ENCODE results near the gene BHMT.
A peak's percentile ranks its signal among the peaks of the same experiment; 100 is the strongest.

BHMT gene

DNA sequence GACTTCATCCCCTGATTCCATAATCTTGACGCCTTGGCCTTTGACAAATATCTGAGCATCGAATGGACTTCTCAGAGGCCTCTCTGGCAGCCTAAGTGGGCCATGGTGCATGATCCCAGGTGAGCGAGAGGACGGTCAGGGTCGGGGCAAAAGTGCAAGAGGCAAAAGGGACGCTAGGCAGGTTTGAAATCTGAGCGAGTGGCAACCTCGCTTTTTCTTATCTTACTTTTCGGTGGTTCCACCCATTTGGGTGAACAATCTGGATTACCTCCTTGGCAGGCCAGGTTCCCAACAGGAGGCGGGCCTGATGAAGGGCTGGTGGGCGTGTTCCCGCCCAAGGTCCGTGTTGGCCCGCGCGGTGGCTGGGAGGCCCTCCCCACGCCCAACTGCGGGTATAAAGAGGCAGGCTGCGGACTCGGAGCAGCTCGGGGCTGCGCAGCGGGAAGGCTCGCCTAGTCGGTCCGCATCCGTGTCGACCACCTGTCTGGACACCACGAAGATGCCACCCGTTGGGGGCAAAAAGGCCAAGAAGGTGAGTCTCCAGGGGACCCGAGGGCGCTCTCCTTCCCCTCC lies at the start of gene BHMT:
TSS of gene BHMT (plus strand) at position 423 of the 573 bp plus-strand sequence. CDS start at position 500, 77 bp downstream.
- DNase-seq (ENCODE audit: low read depth): no peak
- no peak for TF ChIP-seq CTCF (IDR thresholded peaks at IDR 0.05; ENCODE audit: insufficient read depth, low read depth, low read length, missing control alignments)
- no peak within 1 kb of the TSS for H3K4me3 ChIP-seq (ENCODE audit: low read length)

DNA sequence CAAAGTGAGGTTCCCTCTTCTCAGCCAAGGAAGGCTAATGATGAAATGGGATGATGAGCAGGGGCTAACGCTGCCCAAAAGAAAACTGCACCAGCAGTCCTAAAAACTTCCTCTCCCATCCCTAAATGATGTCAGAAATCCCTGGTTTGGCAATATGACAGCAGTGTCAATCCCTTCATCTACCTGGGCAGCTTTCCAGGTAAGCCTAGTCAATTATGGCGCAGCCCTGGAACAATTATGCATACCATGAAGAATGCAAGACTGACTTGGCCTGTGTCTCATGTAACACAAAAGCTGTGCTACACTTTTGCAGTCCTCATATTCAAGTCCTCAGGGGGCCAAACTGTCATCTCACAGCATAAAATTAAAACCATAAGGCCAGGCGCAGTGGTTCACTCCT lies 49.2 kb upstream of the BHMT start:
- no peak for TF ChIP-seq CTCF (IDR thresholded peaks at IDR 0.05; ENCODE audit: insufficient read depth, low read depth, low read length, missing control alignments)
- no peak overlapping the region for H3K4me3 ChIP-seq (ENCODE audit: low read length)
- peak; percentile 74 for DNase-seq (ENCODE audit: low read depth)

GRCh38 chr5:79069488-79070349 lies 41.9 kb upstream of the BHMT start, which contains the start of the genes BHMT2 and DMGDH:
BHMT2 (plus strand) TSS chr5:79069767; CDS start chr5:79069783, 16 bp downstream.
DMGDH (minus strand) TSS chr5:79069674; CDS start chr5:79069620, 54 bp downstream.
- peak within 1 kb of the TSS; percentile 16 for H3K4me3 ChIP-seq (ENCODE audit: low read length)
- TF ChIP-seq CTCF (IDR thresholded peaks at IDR 0.05; ENCODE audit: insufficient read depth, low read depth, low read length, missing control alignments): no peak
- DNase-seq (ENCODE audit: low read depth): peak; percentile 24

DNA sequence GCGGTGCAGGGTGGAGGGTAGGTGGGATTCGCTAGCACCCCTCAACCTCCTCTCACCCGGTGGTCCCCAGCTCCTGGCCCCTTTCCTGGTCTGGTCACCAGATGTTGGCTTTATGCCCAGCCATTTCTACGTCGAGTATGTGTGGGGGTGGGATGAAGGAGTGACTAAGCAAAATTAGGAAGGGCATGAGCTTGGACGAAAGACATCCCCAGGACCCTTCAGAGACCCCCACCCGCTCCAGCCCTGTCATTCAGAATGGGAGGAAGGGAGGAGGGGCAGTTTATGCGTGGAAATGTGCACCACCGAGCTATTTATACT lies 41.3 kb upstream of the BHMT start:
- DNase-seq (ENCODE audit: low read depth): no peak

DNA sequence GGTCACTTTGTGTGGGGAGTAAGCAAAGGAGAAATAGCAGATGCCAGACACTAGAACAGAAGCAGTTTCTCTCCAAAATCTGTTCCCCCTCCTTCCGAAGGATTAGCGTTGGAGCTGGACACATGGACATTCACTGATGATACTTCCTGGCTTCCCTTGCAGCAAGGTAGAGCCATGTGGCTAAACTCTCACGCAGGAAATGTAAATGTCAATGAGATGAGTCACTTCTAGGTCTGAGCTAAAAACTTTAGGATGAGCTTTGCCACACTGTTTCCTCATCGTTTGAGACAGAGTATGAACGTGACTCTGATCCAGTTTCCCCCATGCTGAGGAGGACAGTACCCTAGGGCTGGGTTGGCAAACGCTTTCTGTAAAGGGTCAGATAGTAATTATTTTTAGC lies 37.0 kb upstream of the BHMT start:
- no peak overlapping the region for H3K4me3 ChIP-seq (ENCODE audit: low read length)
- peak; percentile 76 for DNase-seq (ENCODE audit: low read depth)
- no peak for TF ChIP-seq CTCF (IDR thresholded peaks at IDR 0.05; ENCODE audit: insufficient read depth, low read depth, low read length, missing control alignments)

More for the DNA sequence above, 41.3 kb upstream of the BHMT start:
- H3K4me3 ChIP-seq (ENCODE audit: low read length): no peak overlapping the region
- no peak for TF ChIP-seq CTCF (IDR thresholded peaks at IDR 0.05; ENCODE audit: insufficient read depth, low read depth, low read length, missing control alignments)

DNA sequence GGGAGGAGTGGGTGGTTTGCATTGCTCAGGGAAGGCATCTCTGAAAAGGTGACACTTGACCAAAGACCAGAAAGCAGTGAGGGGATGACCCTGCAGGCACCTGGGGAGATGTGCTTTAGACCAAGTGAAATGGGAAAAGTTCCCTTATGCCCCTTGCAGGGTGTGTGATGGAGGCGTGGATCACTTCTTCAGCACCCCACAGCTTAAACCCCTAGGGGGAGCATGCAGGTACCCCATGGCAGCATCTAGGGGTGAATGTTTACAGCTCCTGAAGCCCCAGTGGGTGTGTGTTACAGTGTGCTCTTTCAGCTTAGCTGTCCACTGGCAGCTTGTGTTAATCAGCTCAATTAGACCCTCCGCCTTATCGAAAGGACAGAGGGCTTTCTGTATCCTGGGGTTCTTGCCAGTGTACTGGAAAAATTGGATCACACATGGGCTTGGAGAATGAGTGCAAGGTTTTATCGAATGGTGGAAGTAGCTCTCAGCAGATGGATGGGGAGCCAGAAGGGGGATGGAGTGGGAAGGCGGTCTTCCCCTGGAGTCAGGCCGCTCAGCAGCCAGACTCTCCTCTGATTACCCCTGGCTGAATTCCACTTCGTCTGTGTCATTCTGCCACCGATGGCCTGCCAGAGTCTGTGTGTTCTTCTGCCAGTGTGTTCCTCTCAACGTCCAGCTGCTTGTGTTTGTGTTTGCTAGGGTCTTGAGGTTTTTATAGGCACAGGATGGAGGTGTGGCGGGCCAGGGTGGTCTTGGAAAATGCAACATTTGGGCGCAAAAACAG lies 35.8 kb upstream of the BHMT start:
- no peak for TF ChIP-seq CTCF (IDR thresholded peaks at IDR 0.05; ENCODE audit: insufficient read depth, low read depth, low read length, missing control alignments)
- DNase-seq (ENCODE audit: low read depth): no peak
- no peak overlapping the region for H3K4me3 ChIP-seq (ENCODE audit: low read length)
